Measurements from ENCODE around the gene AMOTL2.

Gene AMOTL2

GRCh38 chr3:134334231-134334900, 39.9 kb downstream of the AMOTL2 start:
- DNase-seq (ENCODE audit: low read depth): no peak

GRCh38 chr3:134333522-134334181, 40.6 kb downstream of the AMOTL2 start:
- DNase-seq (ENCODE audit: low read depth): no peak

DNA sequence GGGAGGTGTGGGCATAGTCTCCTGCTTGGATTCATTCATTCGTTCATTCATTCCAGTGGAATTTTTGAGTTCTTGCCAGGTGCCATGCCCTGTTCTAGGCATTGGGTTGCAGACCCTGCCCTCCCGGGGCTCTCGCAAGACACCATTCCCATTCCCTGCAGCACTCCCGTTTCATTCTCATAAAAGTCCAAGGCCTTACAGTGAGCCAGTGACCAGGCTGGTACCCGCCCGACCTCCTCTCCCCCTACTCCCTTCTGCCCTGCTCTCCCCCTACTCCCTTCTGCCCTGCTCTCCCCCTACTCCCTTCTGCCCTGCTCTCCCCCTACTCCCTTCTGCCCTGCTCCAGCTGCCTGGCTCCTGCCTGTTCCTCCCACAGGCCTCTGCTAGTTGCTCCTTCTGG, 41.9 kb downstream of the AMOTL2 start:
- DNase-seq (ENCODE audit: low read depth): no peak

- DNase-seq (ENCODE audit: low read depth): no peak
Observed at GRCh38 chr3:134331811-134332199, 42.4 kb downstream of the AMOTL2 start.

- DNase-seq (ENCODE audit: low read depth): no peak
Observed at GRCh38 chr3:134330883-134331810, 43.1 kb downstream of the AMOTL2 start.

DNA sequence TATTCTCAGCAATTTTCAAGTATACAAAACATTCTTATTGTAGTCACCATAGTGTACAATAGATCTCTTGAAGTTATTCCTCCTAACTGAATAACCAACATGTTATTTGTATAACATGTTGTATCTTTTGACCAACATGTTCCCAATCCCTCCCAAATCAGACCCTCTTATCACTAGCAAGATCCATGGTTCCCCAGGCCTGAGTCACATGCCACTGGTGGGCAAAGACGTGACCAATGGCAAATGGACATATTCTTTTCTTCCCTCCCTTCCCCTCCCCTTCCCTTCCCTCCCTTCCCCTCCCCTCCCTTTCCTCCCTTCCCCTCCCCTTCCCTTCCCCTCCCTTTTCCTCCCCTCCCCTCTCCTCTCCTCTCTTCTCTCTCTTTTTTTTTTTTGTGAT, 45.4 kb downstream of the AMOTL2 start:
- no peak for DNase-seq (ENCODE audit: low read depth)

DNA sequence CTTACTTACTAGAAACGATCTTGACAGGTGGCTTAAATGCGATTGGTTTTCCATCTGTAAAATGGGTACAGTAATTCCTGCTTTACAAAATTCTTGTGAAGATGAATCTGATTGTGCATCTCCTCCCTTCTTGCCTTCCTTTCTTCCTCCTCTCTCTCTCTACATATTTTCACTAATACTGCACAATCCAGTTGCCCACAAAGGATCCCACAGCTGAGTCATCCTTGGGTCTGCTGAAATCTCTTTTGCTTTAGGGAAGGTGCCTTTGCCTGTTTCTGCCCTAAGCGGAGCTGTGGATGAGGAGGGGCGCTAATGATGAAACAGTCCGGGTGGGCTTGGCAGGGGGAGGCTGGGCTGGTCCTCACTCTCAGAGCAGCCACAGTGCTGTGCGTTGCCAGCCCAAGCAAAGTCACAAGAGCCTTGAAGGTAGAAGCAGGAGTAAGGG, 46.1 kb downstream of the AMOTL2 start:
- DNase-seq (ENCODE audit: low read depth): no peak

- no peak for DNase-seq (ENCODE audit: low read depth)
Observed at GRCh38 chr3:134327594-134327975, 46.7 kb downstream of the AMOTL2 start.

- DNase-seq (ENCODE audit: low read depth): no peak
Observed at GRCh38 chr3:134326760-134327593, 47.3 kb downstream of the AMOTL2 start.

- no peak for DNase-seq (ENCODE audit: low read depth)
Observed at GRCh38 chr3:134326126-134326525, 48.1 kb downstream of the AMOTL2 start.

GRCh38 chr3:134325706-134326105, 48.5 kb downstream of the AMOTL2 start:
- DNase-seq (ENCODE audit: low read depth): no peak

DNA sequence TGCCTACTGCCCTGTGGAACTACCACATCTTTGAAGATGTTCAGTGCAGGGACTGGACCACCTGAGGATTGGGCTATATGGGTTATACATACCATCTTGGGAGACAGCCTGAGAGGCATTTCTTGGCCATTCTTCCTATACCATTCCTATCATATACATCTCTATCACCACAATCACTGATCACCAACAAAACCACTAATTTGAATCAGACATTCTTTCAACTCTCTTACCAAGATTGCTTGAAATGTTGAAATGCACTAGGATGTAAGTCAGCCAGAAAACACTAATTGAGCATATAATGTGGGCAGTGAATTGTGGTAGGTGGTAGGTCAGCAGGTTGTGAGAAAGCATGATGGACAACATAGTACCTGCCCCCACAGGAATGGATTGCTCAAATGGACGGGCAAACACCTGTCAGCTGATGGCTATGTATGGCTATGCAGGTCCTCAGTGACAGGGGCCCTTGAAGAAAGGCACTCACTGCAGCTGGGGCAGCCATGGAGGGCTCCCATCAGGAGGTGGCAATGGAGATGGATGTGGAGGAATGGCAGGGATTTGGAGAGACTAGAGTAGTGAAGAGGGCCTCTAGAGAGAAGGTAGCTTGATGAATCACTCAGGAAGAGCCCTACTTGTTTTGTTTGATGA, 49.1 kb downstream of the AMOTL2 start:
- DNase-seq (ENCODE audit: low read depth): no peak

DNA sequence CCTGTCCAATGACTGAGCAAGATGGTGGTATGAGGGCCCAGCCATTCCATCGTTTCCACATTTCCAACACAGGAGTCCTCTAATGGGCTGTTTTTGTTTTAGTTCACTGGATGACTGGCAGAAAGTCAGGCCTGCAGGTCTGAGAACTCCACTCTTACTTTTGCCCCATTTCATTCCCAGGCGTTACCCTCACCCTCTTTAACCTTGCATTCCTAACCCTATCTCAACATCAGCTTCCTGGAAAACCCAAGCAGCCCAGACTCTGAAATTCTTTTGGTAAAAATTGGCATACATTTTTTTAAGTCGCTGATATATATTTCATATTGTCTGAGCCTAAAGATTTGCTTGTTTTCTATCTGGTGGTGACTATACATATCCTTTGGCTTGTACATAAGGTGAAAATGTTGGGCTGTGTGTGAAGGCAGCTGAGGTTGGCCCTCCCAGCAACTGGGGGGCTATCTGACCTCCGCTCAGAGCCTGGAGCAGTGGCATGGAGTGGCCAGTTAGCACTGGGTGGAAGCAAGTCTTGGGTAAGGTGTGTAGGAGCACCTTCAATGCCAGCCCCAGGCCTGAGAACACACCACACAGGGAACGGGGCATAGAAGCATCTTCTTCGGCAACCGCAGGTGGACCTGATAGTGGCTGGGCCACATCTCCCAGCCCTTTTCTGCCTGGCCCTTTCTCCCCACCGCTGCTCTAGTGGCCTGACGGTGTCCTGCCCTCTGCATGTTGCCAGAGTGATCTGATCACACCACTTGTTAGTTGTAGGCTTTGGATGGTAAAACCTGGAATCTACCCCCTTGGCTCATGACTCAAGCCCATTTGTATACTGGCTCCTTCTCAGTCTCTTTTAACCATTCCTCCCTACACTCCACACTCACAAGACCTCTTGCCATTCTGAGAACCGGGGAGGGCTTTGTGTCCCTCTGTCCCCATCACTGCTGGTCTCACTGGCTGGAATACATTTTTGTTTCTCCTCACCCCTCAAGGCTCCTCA, 50.0 kb downstream of the AMOTL2 start:
- DNase-seq (ENCODE audit: low read depth): no peak

DNA sequence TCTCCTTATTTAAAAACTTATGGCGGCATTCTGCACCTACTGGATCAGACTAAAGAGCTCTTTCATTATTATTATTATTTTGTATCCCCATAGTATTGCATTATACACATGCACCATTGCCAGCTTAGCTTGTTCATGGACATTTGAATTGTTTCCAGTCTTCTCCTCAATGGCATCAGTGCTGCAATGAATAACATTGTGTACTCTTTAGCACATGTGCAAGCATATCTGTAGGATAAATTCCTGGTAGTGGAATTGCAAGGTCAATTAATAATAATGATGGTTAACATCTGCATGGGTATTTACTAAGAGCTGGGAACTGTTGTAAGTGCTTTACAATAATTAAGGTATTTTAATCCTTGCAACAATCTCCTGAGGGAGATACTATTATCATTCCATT, 52.0 kb downstream of the AMOTL2 start:
- no peak for DNase-seq (ENCODE audit: low read depth)

- no peak for DNase-seq (ENCODE audit: low read depth)
Observed at GRCh38 chr3:134320749-134321148, 53.5 kb downstream of the AMOTL2 start.

- DNase-seq (ENCODE audit: low read depth): no peak
Observed at GRCh38 chr3:134319931-134320330, 54.3 kb downstream of the AMOTL2 start.

DNA sequence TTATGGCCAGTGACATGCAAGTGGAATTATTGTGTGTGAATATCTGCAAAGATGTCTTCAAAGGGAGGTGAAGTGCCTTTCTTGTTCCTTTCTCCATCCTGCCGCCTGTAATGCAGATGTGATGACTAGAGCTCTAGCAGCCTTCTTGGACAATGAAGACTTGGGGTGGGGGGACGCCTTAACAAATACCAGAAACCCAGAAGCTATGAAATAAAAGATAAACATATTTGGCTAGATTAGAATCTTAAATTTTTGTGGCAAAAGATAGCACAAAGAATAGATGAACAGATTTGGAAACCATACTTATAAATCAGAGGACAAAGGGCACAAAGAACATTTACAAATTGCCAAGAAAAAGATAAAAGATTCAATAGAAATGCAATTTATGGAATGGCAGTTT, 56.1 kb downstream of the AMOTL2 start:
- no peak for DNase-seq (ENCODE audit: low read depth)

DNA sequence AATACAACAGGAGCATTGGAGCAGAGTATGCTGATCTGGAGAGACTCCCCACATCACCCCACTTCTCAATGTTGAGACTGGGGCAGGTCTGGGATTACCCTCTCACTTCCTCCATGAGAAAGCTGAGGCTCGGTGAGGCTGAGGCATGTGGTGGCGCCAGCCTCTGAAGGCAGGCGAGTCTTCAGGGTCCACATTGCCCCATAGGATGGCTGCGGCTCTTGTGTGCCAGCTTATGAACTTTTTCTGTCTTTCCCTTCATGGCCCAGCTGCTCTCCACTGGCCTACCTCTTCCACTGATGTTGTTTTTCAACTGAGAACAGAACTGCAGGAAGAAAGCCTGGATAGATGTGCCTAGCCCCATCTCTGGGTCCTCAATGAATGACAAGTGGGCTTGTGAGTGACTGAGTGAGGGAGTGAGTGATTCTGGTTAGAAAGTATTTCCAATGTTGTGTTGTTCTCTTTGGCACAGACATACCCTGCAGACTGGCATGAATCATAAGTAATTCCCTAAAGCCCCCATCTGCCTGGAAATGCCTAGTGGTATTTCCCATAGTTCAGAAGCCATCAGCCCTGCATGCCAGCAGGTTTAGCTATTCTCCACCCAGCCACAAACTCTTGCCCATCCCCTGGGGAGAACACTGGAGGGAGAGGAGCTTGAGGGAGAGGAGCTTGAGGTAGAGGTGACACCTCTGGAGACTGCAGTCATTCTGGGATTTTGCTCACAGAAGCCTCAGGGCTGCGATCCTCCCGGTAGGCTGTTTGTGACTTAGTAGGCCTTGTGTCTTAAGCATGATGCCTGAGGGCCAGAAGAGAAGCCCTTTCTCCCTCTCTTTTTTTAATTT, 56.9 kb downstream of the AMOTL2 start:
- no peak for DNase-seq (ENCODE audit: low read depth)
